Measurements from ENCODE around the gene ALOX5AP. TPM values are rescaled to one million over a fixed set of nuclear protein-coding genes. Genes with fewer than 3 reads are reported as not detected.

The ALOX5AP gene
- total and polyA plus RNA-seq, 4 donors = 3.5 to 6.7 (median 4.1) TPM

GRCh38 chr13:30711375-30711774 is 24.0 kb upstream of the ALOX5AP start:
- no peaks in the 10 kb centered on the region for H3K9me3 ChIP-seq (ENCODE audit: control insufficient read depth in 4 of 4, low read length in 3 of 4)
- WGBS = 86% methylated on average over 4 of the region's 4 CpGs
- no peaks in the 10 kb centered on the region for H3K4me1 ChIP-seq (ENCODE audit: control insufficient read depth in 4 of 4, insufficient read depth in 4 of 4, low read length in 3 of 4)

GRCh38 chr13:30711837-30712236 is 23.5 kb upstream of the ALOX5AP start:
- H3K36me3 ChIP-seq (ENCODE audit: control insufficient read depth in 4 of 4, insufficient read depth in 3 of 4, low read depth in 1 of 4, low read length in 3 of 4) = no peaks in the 10 kb centered on the region
- no peak overlapping the region for H3K27ac ChIP-seq (ENCODE audit: low read depth in 1 of 2, low read length in 2 of 2)
- no peaks in the 10 kb centered on the region for H3K9me3 ChIP-seq (ENCODE audit: control insufficient read depth in 4 of 4, low read length in 3 of 4)
- 95% methylated on average over 6 of the region's 6 CpGs for WGBS
- no peak overlapping the region for H3K9ac ChIP-seq (ENCODE audit: low read depth in 1 of 2, low read length in 2 of 2)
- DNase-seq (ENCODE audit: low spot score) = no peak
- no peaks in the 10 kb centered on the region for H3K4me1 ChIP-seq (ENCODE audit: control insufficient read depth in 4 of 4, insufficient read depth in 4 of 4, low read length in 3 of 4)
- H3K27me3 ChIP-seq (ENCODE audit: control insufficient read depth in 4 of 4, insufficient read depth in 4 of 4, low read length in 3 of 4) = no peaks in the 10 kb centered on the region
- no peak overlapping the region for H3K4me3 ChIP-seq (ENCODE audit: low read depth in 1 of 3, low read length in 3 of 3)
- TF ChIP-seq REST (IDR thresholded peaks at IDR 0.05) (no peak), JUND (IDR thresholded peaks at IDR 0.05) (no peak), MAX (IDR thresholded peaks at IDR 0.05) (no peak), FOXA2 (IDR thresholded peaks at IDR 0.05) (no peak), HNF4A (conservative IDR thresholded peaks at IDR 0.05) (no peak), RAD21 (IDR thresholded peaks at IDR 0.05) (no peak), EGR1 (IDR thresholded peaks at IDR 0.05; ENCODE audit: low read depth in 2 of 2) (no peak)

More at GRCh38 chr13:30711375-30711774, 24.0 kb upstream of the ALOX5AP start:
- Histone ChIP-seq H3K9ac (ENCODE audit: low read depth in 1 of 2, low read length in 2 of 2) (no peak overlapping the region), H3K27ac (ENCODE audit: low read depth in 1 of 2, low read length in 2 of 2) (no peak overlapping the region), H3K36me3 (ENCODE audit: control insufficient read depth in 4 of 4, insufficient read depth in 3 of 4, low read depth in 1 of 4, low read length in 3 of 4) (no peaks in the 10 kb centered on the region), H3K4me3 (ENCODE audit: low read depth in 1 of 3, low read length in 3 of 3) (no peak overlapping the region), H3K27me3 (ENCODE audit: control insufficient read depth in 4 of 4, insufficient read depth in 4 of 4, low read length in 3 of 4) (no peaks in the 10 kb centered on the region)
- no peak for TF ChIP-seq RAD21 (IDR thresholded peaks at IDR 0.05)
- no peak for TF ChIP-seq NR2F2 (IDR thresholded peaks at IDR 0.05)
- TF ChIP-seq ATF3 (IDR thresholded peaks at IDR 0.05) = no peak
- TF ChIP-seq HNF4A (conservative IDR thresholded peaks at IDR 0.05) = no peak
- no peak for TF ChIP-seq MAX (IDR thresholded peaks at IDR 0.05)
- no peak for TF ChIP-seq YY1 (IDR thresholded peaks at IDR 0.05)
- TF ChIP-seq JUND (IDR thresholded peaks at IDR 0.05) = no peak
- no peak for TF ChIP-seq TAF1 (conservative IDR thresholded peaks at IDR 0.05)
- no peak for TF ChIP-seq RXRA (IDR thresholded peaks at IDR 0.05)
- TF ChIP-seq EGR1 (IDR thresholded peaks at IDR 0.05; ENCODE audit: low read depth in 2 of 2) = no peak
- TF ChIP-seq CTCF (IDR thresholded peaks at IDR 0.05; ENCODE audit: low read depth, low read length, missing input control) = no peak
- TF ChIP-seq REST (IDR thresholded peaks at IDR 0.05) = no peak
- DNase-seq (ENCODE audit: low spot score) = no peak

All from liver (tissue), 9 donors.